Activated T-cell treated with anti-CD3 and anti-CD28 coated beads, Interleukin-2, amount 50 U/mL, for 24 hours (primary cell): Measurements from ENCODE around the gene VPS35L.

Experiments used
- DNase-seq: peaks from one replicate; pipeline ENCODE4 v3.0.0-alpha.2; 2020
- H3K27ac Mint-ChIP-seq: 2 replicates; pipeline ENCODE4 v1.8.0; 2020; ENCODE audit warnings: mild to moderate bottlenecking, mixed read lengths
- H3K27me3 Mint-ChIP-seq: 2 replicates; pipeline ENCODE4 v1.8.0; 2020; ENCODE audit warnings: mixed read lengths
- H3K36me3 Mint-ChIP-seq: 2 replicates; pipeline ENCODE4 v1.8.0; 2020; ENCODE audit warnings: low read depth, mixed read lengths
- H3K4me1 Mint-ChIP-seq: 2 replicates; pipeline ENCODE4 v1.8.0; 2020; ENCODE audit warnings: low read depth, mixed read lengths
- H3K4me3 Mint-ChIP-seq: 2 replicates; pipeline ENCODE4 v1.8.0; 2020; ENCODE audit warnings: mild to moderate bottlenecking, moderate library complexity, mixed read lengths
- H3K9me3 Mint-ChIP-seq: 2 replicates; pipeline ENCODE4 v1.8.0; 2020; ENCODE audit warnings: mixed read lengths

Gene VPS35L, protein sequence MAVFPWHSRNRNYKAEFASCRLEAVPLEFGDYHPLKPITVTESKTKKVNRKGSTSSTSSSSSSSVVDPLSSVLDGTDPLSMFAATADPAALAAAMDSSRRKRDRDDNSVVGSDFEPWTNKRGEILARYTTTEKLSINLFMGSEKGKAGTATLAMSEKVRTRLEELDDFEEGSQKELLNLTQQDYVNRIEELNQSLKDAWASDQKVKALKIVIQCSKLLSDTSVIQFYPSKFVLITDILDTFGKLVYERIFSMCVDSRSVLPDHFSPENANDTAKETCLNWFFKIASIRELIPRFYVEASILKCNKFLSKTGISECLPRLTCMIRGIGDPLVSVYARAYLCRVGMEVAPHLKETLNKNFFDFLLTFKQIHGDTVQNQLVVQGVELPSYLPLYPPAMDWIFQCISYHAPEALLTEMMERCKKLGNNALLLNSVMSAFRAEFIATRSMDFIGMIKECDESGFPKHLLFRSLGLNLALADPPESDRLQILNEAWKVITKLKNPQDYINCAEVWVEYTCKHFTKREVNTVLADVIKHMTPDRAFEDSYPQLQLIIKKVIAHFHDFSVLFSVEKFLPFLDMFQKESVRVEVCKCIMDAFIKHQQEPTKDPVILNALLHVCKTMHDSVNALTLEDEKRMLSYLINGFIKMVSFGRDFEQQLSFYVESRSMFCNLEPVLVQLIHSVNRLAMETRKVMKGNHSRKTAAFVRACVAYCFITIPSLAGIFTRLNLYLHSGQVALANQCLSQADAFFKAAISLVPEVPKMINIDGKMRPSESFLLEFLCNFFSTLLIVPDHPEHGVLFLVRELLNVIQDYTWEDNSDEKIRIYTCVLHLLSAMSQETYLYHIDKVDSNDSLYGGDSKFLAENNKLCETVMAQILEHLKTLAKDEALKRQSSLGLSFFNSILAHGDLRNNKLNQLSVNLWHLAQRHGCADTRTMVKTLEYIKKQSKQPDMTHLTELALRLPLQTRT

DNA sequence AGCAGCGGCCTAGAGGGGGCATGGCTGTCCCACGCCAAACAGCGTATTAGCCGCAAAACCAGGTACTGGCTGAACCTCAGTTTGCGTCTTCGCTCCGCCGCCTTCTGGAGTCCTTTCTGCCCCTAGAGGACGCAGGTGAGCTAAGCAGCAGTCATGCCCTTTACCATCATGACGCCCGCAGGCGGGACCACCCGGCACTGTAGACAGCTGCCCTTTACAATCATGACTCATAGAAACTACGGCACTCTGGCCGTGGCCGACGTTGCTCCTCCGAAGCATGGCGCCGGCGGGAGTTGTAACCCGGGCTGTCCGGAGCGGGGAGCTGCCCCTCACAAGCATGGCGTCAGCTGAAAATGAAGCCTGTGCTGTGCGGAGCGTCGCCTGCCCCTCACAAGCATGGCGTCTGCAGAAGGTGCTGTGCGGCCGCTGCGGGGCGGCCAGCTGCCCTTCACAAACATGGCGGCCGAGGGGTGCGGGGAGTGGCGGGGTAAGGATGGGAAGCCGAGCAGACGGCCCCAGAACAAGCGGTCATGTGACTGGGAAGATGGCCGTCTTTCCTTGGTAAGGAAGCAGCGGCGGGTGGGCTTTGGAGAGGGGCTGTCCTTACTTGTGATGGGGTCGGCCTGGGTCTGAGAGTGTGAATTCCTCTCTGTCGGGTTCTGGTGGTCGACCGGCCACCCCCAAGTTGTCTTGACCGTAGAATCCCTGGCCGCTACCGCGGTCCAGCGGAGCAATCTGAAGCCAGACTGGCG is at the start of gene VPS35L:
TSS of gene VPS35L (plus strand) at position 518 of the 752 bp plus-strand sequence. CDS start at position 545, 27 bp downstream.
- Mint-ChIP-seq H3K27me3 (no peaks in the 10 kb centered on the region), H3K9me3 (no peaks in the 10 kb centered on the region), H3K4me3 (peak within 1 kb of the TSS; percentile 87), H3K27ac (peak within 1 kb of the TSS; percentile 92), H3K4me1 (peaks cover 24% of the 10 kb centered on the region), H3K36me3 (peaks cover 43% of the 10 kb centered on the region)
- DNase-seq = peak; percentile 98

DNA sequence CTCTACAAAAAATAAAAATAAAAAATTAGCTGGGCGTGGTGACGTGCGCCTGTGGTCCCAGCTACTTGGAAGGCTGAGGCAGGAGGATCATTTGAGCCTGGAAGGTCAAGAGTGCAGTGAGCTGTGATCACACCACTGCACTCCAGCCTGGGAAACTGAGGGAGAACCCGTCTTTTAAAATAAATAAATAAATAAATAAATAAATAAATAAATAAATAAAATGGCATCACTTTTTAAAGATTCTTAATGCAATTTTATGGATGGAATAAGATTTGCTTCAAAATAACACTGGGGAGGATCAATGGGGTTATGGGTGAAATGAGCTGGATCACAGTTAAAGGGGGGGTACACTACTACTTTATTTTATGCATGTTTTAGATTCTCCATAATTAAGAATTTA is 48.5 kb upstream of the VPS35L start:
- peaks cover 88% of the 10 kb centered on the region for H3K36me3 Mint-ChIP-seq

DNA sequence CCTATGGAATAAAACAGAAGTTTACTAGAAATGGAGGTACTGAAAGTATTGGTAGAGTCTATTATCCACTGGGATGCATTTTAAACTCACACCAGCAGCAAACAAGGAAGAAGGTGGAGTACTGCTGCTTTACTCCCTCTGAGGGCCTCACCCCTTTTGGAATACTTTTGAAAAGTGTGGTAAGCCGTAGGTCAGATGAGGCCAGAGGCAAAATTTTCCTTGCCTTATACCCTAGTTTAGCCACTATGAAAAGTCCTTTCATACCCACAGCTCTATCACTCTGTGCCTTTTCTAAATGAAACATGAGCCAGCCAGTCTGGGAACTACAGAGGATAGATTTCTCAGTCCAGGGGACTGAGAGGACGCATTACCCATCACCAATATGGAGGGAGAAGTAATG is 47.6 kb upstream of the VPS35L start:
- DNase-seq = no peak
- H3K27ac Mint-ChIP-seq = no peak overlapping the region
- peaks cover 89% of the 10 kb centered on the region for H3K36me3 Mint-ChIP-seq
- no peaks in the 10 kb centered on the region for H3K27me3 Mint-ChIP-seq
- no peak overlapping the region for H3K4me3 Mint-ChIP-seq
- no peaks in the 10 kb centered on the region for H3K4me1 Mint-ChIP-seq
- no peaks in the 10 kb centered on the region for H3K9me3 Mint-ChIP-seq

More for the DNA sequence above, 48.5 kb upstream of the VPS35L start:
- H3K4me1 Mint-ChIP-seq = no peaks in the 10 kb centered on the region
- no peak overlapping the region for H3K4me3 Mint-ChIP-seq
- H3K27ac Mint-ChIP-seq = no peak overlapping the region
- no peak for DNase-seq
- no peaks in the 10 kb centered on the region for H3K9me3 Mint-ChIP-seq
- H3K27me3 Mint-ChIP-seq = no peaks in the 10 kb centered on the region

DNA sequence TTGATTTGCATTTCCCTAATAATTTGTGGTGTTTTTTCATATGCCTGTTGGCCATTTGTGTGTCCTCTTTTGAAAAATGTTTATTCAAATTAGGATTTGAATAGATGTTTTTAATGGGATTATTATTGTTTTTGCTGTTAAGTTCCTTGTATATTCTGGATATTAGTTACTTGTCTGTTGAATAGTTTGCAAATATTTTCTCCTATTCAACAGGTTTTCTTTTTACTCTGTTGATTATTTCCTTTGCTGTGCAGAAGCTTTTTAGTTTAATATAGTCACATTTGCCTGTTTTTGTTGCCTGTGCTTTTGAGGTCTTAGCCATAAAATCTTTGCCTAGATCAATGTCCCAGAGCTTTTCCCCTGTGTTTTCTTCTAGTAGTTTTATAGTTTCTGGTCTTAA is 43.2 kb upstream of the VPS35L start:
- Mint-ChIP-seq H3K9me3 (no peaks in the 10 kb centered on the region), H3K36me3 (peaks cover 83% of the 10 kb centered on the region), H3K4me3 (no peak overlapping the region), H3K27me3 (no peaks in the 10 kb centered on the region), H3K27ac (peak overlapping the region; percentile 29), H3K4me1 (peaks cover 22% of the 10 kb centered on the region)
- DNase-seq = no peak

DNA sequence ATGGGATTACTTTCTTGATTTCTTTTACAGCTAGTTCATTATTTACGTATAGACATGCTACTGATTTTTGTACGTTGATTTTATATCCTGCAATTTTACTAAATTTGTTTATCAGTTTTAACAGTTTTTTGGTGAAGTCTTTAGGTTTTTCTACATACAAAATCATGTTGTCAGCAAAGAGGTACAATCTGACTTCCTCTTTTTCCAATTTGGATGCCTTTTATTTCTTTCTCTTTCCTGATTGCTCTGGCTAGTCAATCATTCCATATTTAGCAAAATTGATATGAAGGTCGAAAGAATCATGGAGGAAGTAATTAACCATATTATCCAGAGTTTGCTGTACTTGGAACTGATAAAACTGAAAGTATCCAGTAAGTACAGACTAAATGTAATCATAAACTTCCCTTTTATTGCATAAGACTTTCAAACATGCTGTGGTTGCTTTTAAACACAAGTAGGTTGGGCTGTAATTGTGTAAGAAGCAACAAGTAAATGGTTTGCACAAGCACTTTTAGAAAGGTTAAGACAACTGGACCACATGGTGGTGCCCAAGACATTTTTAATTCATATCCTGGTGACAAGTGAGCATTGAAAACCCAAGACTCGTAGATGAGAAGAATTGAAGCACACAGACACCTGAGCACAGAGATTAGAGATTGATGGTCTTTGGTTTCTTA is 42.0 kb upstream of the VPS35L start:
- H3K27ac Mint-ChIP-seq = no peak overlapping the region
- H3K4me3 Mint-ChIP-seq = no peak overlapping the region
- H3K9me3 Mint-ChIP-seq = no peaks in the 10 kb centered on the region
- peaks cover 32% of the 10 kb centered on the region for H3K4me1 Mint-ChIP-seq
- DNase-seq = no peak
- H3K27me3 Mint-ChIP-seq = no peaks in the 10 kb centered on the region
- H3K36me3 Mint-ChIP-seq = peaks cover 82% of the 10 kb centered on the region

- Mint-ChIP-seq H3K36me3 (peaks cover 71% of the 10 kb centered on the region), H3K27ac (no peak overlapping the region), H3K4me1 (peaks cover 48% of the 10 kb centered on the region), H3K9me3 (no peaks in the 10 kb centered on the region), H3K4me3 (no peak overlapping the region), H3K27me3 (no peaks in the 10 kb centered on the region)
- DNase-seq = no peak
These were observed 39.7 kb upstream of the VPS35L start for GRCh38 chr16:19515757-19516156.

GRCh38 chr16:19517424-19518089 is 37.9 kb upstream of the VPS35L start:
- Mint-ChIP-seq H3K9me3 (no peaks in the 10 kb centered on the region), H3K27ac (no peak overlapping the region), H3K4me3 (no peak overlapping the region), H3K27me3 (no peaks in the 10 kb centered on the region), H3K4me1 (peaks cover 59% of the 10 kb centered on the region), H3K36me3 (peaks cover 61% of the 10 kb centered on the region)
- no peak for DNase-seq

DNA sequence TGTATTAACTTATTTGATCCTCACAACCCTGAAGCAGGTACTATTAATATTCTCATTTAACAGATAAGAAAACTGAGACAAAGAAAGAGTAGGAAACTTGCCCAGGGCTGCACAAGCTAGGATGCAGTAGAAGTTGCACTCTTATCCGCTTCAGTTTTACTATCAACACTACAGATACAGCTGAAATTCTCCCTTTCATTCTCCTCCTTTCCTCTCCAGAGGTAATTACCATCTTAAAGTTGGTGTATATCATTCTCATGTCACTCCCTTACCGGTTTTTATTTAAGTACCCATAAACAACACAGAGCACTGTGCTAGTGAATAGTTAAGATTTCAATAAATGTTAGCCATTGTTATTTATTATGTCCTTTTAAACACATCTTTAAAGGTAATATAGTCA is 37.1 kb upstream of the VPS35L start:
- Mint-ChIP-seq H3K9me3 (no peaks in the 10 kb centered on the region), H3K27me3 (no peaks in the 10 kb centered on the region), H3K27ac (no peak overlapping the region), H3K36me3 (peaks cover 53% of the 10 kb centered on the region), H3K4me3 (no peak overlapping the region), H3K4me1 (peaks cover 64% of the 10 kb centered on the region)
- no peak for DNase-seq

- Mint-ChIP-seq H3K4me1 (peaks cover 63% of the 10 kb centered on the region), H3K27ac (peak overlapping the region; percentile 92), H3K36me3 (peaks cover 47% of the 10 kb centered on the region), H3K9me3 (no peaks in the 10 kb centered on the region), H3K4me3 (peak overlapping the region; percentile 92), H3K27me3 (no peaks in the 10 kb centered on the region)
- DNase-seq = no peak
These were observed 34.6 kb upstream of the VPS35L start for GRCh38 chr16:19520861-19521331.

DNA sequence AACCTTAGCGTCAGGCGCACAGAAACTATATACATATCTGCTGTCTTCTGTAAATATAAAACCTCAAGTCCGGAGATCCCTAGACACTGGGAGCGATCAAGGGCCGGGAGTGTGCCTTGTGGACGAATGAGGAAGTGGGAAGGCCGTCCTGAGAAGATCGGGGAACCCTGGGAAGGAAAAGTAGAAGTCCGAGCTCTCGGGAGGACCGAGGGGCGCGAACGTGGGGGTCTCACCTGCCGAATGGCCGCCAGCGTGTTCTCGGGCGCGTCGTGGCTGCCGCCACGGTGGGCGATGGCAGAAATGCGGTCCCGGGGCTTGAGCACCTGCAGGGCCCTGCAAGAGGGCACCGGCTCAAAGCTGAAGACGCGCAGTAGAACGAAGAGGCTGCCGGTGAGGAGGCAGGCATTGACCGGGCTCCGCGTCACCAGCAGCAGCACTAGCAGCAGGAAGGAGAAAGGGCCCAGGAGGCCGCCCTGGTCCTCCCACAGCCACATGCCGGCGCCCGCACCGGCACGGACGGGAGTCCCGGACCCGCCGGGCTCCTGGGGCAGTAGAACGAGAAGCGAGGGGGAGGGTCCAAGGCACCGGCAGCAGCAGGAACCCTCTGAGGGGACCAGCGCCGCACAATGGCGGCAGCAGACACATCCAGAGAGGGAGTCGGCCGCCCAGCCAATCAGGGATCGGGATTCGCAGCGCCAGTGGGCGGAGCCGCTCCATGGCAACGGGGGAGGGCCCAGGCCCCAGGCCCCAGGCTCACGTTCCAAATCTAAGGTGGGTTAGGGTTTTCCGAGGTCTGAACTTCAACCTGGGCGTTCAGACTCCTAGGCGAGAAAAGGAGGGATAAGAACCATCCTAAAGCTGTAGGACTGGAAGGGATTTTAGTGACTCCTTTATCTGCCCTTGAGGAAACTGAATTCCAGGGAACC is 33.8 kb upstream of the VPS35L start, which contains the start of gene GDE1:
TSS of gene GDE1 (minus strand) at position 628 of the 926 bp plus-strand sequence. CDS start at position 494, 134 bp downstream.
- Mint-ChIP-seq H3K9me3 (no peaks in the 10 kb centered on the region), H3K4me3 (peak within 1 kb of the TSS; percentile 92), H3K36me3 (peaks cover 41% of the 10 kb centered on the region), H3K4me1 (peaks cover 61% of the 10 kb centered on the region), H3K27ac (peak within 1 kb of the TSS; percentile 92), H3K27me3 (no peaks in the 10 kb centered on the region)
- DNase-seq = peak; percentile 96

GRCh38 chr16:19522397-19522732 is 33.1 kb upstream of the VPS35L start:
- H3K4me1 Mint-ChIP-seq = peaks cover 57% of the 10 kb centered on the region
- DNase-seq = no peak
- H3K36me3 Mint-ChIP-seq = peaks cover 36% of the 10 kb centered on the region
- H3K27me3 Mint-ChIP-seq = no peaks in the 10 kb centered on the region
- peak overlapping the region; percentile 92 for H3K27ac Mint-ChIP-seq
- peak overlapping the region; percentile 92 for H3K4me3 Mint-ChIP-seq
- H3K9me3 Mint-ChIP-seq = no peaks in the 10 kb centered on the region

DNA sequence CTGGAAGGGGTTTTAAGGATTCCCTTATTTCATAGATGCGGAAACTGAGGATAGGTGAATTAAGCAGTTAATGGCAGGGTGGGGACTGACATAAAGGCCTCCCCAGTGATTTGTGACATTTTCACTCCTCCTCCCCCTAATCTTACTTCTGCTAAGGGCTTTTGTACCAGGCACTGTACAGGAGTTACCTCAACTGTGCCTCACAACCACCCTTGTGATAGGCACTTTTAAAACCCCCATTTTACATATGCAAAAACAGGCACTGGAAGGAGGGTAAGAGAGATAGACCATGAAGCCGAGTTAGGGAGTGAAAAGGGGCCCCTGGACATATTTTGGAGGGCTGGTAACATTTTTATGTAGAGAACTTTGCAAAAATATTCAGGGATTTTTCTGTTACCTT is 32.7 kb upstream of the VPS35L start:
- Mint-ChIP-seq H3K36me3 (peaks cover 34% of the 10 kb centered on the region), H3K9me3 (no peaks in the 10 kb centered on the region), H3K4me3 (no peak overlapping the region), H3K4me1 (peaks cover 53% of the 10 kb centered on the region), H3K27me3 (no peaks in the 10 kb centered on the region), H3K27ac (no peak overlapping the region)
- DNase-seq = no peak
